Liver (tissue), 4 donors: ENCODE data around the gene CHRNB2. TPM values are rescaled to one million over a fixed set of nuclear protein-coding genes. Genes with fewer than 3 reads are reported as not detected.

Source experiments
- polyA plus RNA-seq, 2 donors: library from polyadenylated mRNA; stranded (reverse) in 1 of 2; unstranded in 1 of 2; fragments of 200-250 nt in 1 of 2; fragments of >200 nt in 1 of 2; fragmentation: Nextera tagmentation in 1 of 2; extraction: Ambion mirVana in 1 of 2; gene quantifications; one replicate each; pipeline versions ENCODE4 v1.2.1 to v1.2.3, GENCODE V29; 2013 to 2015
- total RNA-seq, 2 donors: library from RNA; depleted of rRNA; stranded (reverse); fragments of >200 nt; gene quantifications; one replicate each; pipeline ENCODE4 v1.2.3, GENCODE V29; 2014
- donor health status: healthy.
- donor health status: healthy.
- donor health status: healthy.

The CHRNB2 gene
- total and polyA plus RNA-seq, 4 donors, result under 0.01 to 0.06 (median 0.01) TPM; not detected in 1

Other genes with a start within 250 kb of the CHRNB2 start
- under 1 TPM in 1 of 2 donors, not detected in 1; 0.14 TPM for gene AQP10, start 246.7 kb upstream of the CHRNB2 start, total RNA-seq
- gene AQP10, start 246.7 kb upstream of the CHRNB2 start, polyA plus RNA-seq, result not detected
- 10 to 100 TPM in 1 of 2 donors, 1 to 10 TPM in 1; 6.1 to 16.2 TPM for gene ATP8B2, start 242.3 kb upstream of the CHRNB2 start, total RNA-seq
- gene ATP8B2, start 242.3 kb upstream of the CHRNB2 start, polyA plus RNA-seq, result 1 to 10 TPM in 1 of 2 donors, under 1 TPM in 1; 0.75 to 4.5 TPM
- 10 to 100 TPM; 47.0 to 67.6 TPM for gene IL6R, start 162.4 kb upstream of the CHRNB2 start, total RNA-seq
- 10 to 100 TPM; 18.8 to 23.6 TPM for gene IL6R, start 162.4 kb upstream of the CHRNB2 start, polyA plus RNA-seq
- gene TDRD10, start 65.6 kb upstream of the CHRNB2 start, total RNA-seq, result 1 to 10 TPM in 1 of 2 donors, under 1 TPM in 1; 0.23 to 1.5 TPM
- gene TDRD10, start 65.6 kb upstream of the CHRNB2 start, polyA plus RNA-seq, result under 1 TPM; 0.58 to 0.97 TPM
- 1 to 10 TPM; 5.9 to 7.5 TPM for gene SHE, start 65.4 kb upstream of the CHRNB2 start, total RNA-seq
- gene SHE, start 65.4 kb upstream of the CHRNB2 start, polyA plus RNA-seq, result 1 to 10 TPM; 3.1 to 3.5 TPM
- gene UBE2Q1, start 9.1 kb upstream of the CHRNB2 start, total RNA-seq, result 10 to 100 TPM in 1 of 2 donors, 1 to 10 TPM in 1; 8.2 to 18.7 TPM
- 10 to 100 TPM in 1 of 2 donors, 1 to 10 TPM in 1; 9.8 to 22.0 TPM for gene UBE2Q1, start 9.1 kb upstream of the CHRNB2 start, polyA plus RNA-seq
- gene ADAR, start 40.4 kb downstream of the CHRNB2 start, total RNA-seq, result 10 to 100 TPM; 51.1 to 76.1 TPM
- 10 to 100 TPM; 39.3 to 51.1 TPM for gene ADAR, start 40.4 kb downstream of the CHRNB2 start, polyA plus RNA-seq